Superior temporal gyrus (tissue), 1 donor: ENCODE results near the gene ZSCAN23.
"Not testable (repeated sequence)": the region's sequence is repeated elsewhere in the genome, so short reads cannot be mapped to it uniquely, and the experiment has no call there.

Source experiments
- DNase-seq: peaks from one replicate; pipeline ENCODE4 v3.0.0-alpha.2; 2016; ENCODE audit errors: extremely low spot score

Gene ZSCAN23

GRCh38 chr6:28443112-28443773, at the start of gene ZSCAN23:
ZSCAN23 (minus strand) TSS chr6:28443491; CDS start chr6:28436266, 7,225 bp downstream.
- peak; percentile 84 for DNase-seq

GRCh38 chr6:28491984-28492317, 48.7 kb upstream of the ZSCAN23 start:
- DNase-seq = no peak

GRCh38 chr6:28490205-28490890, 47.1 kb upstream of the ZSCAN23 start:
- DNase-seq = no peak

GRCh38 chr6:28489366-28490204, 46.3 kb upstream of the ZSCAN23 start:
- DNase-seq = no peak

GRCh38 chr6:28488916-28489365, 45.6 kb upstream of the ZSCAN23 start:
- peak; percentile 71 for DNase-seq

- DNase-seq = no peak
Measured at GRCh38 chr6:28486988-28487742, 43.9 kb upstream of the ZSCAN23 start.

- DNase-seq = no peak
Measured at GRCh38 chr6:28486533-28486932, 43.2 kb upstream of the ZSCAN23 start.

GRCh38 chr6:28485482-28485881, 42.2 kb upstream of the ZSCAN23 start:
- no peak for DNase-seq

GRCh38 chr6:28480253-28480932, 37.1 kb upstream of the ZSCAN23 start:
- DNase-seq = no peak

- no peak for DNase-seq
Measured at GRCh38 chr6:28478518-28478917, 35.2 kb upstream of the ZSCAN23 start.

- peak; percentile 79 for DNase-seq
Measured at GRCh38 chr6:28474441-28475219, 31.3 kb upstream of the ZSCAN23 start.

GRCh38 chr6:28469153-28469745, 26.0 kb upstream of the ZSCAN23 start:
- DNase-seq = not testable (repeated sequence)

GRCh38 chr6:28468056-28468455, 24.8 kb upstream of the ZSCAN23 start:
- DNase-seq = no peak

GRCh38 chr6:28462401-28462800, 19.1 kb upstream of the ZSCAN23 start:
- no peak for DNase-seq

- DNase-seq = no peak
Measured at GRCh38 chr6:28458568-28458967, 15.3 kb upstream of the ZSCAN23 start.

GRCh38 chr6:28449056-28449455, 5.8 kb upstream of the ZSCAN23 start:
- DNase-seq = no peak

- DNase-seq = not testable (repeated sequence)
Measured at GRCh38 chr6:28447512-28447906, 4.2 kb upstream of the ZSCAN23 start.

GRCh38 chr6:28446818-28447511, 3.7 kb upstream of the ZSCAN23 start:
- no peak for DNase-seq

GRCh38 chr6:28444759-28445158, 1.5 kb upstream of the ZSCAN23 start:
- not testable (repeated sequence) for DNase-seq
